HUES64 (cell line): ENCODE data around the gene MT1E.

Source experiments
- H3K27ac ChIP-seq: 2 replicates; pipeline ENCODE4 v1.7.0; 2013; ENCODE audit warnings: low read depth, low read length, inconsistent platforms
- H3K27me3 ChIP-seq: 2 replicates; pipeline ENCODE4 v1.6.1; 2013; ENCODE audit warnings: mild to moderate bottlenecking, low read length; ENCODE audit not compliant: insufficient read depth
- H3K36me3 ChIP-seq: 2 replicates; pipeline ENCODE4 v1.6.1; 2013; ENCODE audit warnings: mild to moderate bottlenecking, low read length; ENCODE audit not compliant: insufficient read depth
- H3K4me1 ChIP-seq: 2 replicates; pipeline ENCODE4 v1.6.1; 2013; ENCODE audit warnings: mild to moderate bottlenecking, low read length, moderate library complexity; ENCODE audit not compliant: insufficient read depth
- H3K4me3 ChIP-seq: 2 replicates; pipeline ENCODE4 v1.5.1; 2013; ENCODE audit warnings: mild to moderate bottlenecking, low read length, moderate library complexity
- H3K9ac ChIP-seq: 2 replicates; pipeline ENCODE4 v1.6.1; 2013; ENCODE audit warnings: mild to moderate bottlenecking, low read depth, low read length
- H3K9me3 ChIP-seq: 2 replicates; pipeline ENCODE4 v1.6.1; 2013; ENCODE audit warnings: low read depth, low read length; ENCODE audit not compliant: insufficient read depth
- WGBS: fragments of 150-250, 120-280 bp; methylation state at CpG from one replicate; pipeline ENCODE4 v1.1.7; 2013; ENCODE audit warnings: missing lambda C conversion rate; 5-methylcytosine and 5-hydroxymethylcytosine counted together

The MT1E gene

GRCh38 chr16:56607675-56608042 lies 17.9 kb upstream of the MT1E start:
- H3K4me3 ChIP-seq: peak overlapping the region; percentile 53
- H3K27me3 ChIP-seq: peaks cover 79% of the 10 kb centered on the region
- peaks cover 18% of the 10 kb centered on the region for H3K4me1 ChIP-seq
- 68% methylated on average over 2 of the region's 2 CpGs for WGBS
- H3K36me3 ChIP-seq: no peaks in the 10 kb centered on the region
- no peaks in the 10 kb centered on the region for H3K9me3 ChIP-seq
- H3K27ac ChIP-seq: no peak overlapping the region
- no peak overlapping the region for H3K9ac ChIP-seq

GRCh38 chr16:56608043-56608875 lies 17.3 kb upstream of the MT1E start, which contains the start of gene MT2A:
Gene MT2A, plus strand, starts transcription at chr16:56608584. Its CDS starts 72 bp downstream, at chr16:56608656.
- Histone ChIP-seq H3K27ac (no peak within 1 kb of the TSS), H3K4me1 (peaks cover 18% of the 10 kb centered on the region), H3K27me3 (peaks cover 85% of the 10 kb centered on the region)

GRCh38 chr16:56608876-56609462 lies 16.6 kb upstream of the MT1E start:
- peaks cover 92% of the 10 kb centered on the region for H3K27me3 ChIP-seq
- peak overlapping the region; percentile 53 for H3K4me3 ChIP-seq
- no peak overlapping the region for H3K9ac ChIP-seq
- H3K36me3 ChIP-seq: no peaks in the 10 kb centered on the region
- peaks cover 18% of the 10 kb centered on the region for H3K4me1 ChIP-seq
- no peaks in the 10 kb centered on the region for H3K9me3 ChIP-seq
- H3K27ac ChIP-seq: no peak overlapping the region
- 3% methylated on average over 19 of the region's 21 CpGs for WGBS

More at GRCh38 chr16:56608043-56608875, 17.3 kb upstream of the MT1E start, which contains the start of gene MT2A:
- H3K36me3 ChIP-seq: no peaks in the 10 kb centered on the region
- peak within 1 kb of the TSS; percentile 18; the same call in 1 of the 2 replicates for H3K9ac ChIP-seq
- no peaks in the 10 kb centered on the region for H3K9me3 ChIP-seq
- whole genome bisulfite sequencing: 6% methylated on average over 62 of the region's 62 CpGs
- peak within 1 kb of the TSS; percentile 53 for H3K4me3 ChIP-seq

DNA sequence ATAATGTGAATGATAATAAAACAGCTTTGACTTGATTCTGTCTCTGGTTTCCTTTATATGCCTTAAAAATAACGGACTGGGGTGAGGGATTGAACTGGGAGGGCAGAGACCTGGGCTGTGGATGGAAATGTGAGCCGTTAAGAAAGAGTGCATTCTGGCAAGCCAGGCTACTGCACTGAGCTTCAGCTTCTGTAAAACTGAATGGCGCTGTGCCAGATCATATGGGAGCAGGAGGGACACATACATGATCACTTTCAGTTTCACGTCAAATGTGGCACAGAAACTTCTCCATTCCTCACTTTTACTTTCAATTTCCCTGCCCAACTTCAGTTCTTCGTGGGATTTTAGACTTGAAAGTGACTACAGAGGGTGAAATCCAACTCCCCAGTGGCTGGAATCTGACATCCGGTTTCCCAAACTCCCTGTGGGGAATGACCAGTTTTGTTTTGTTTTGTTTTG lies 16.1 kb upstream of the MT1E start:
- peaks cover 96% of the 10 kb centered on the region for H3K27me3 ChIP-seq
- H3K9ac ChIP-seq: no peak overlapping the region
- H3K27ac ChIP-seq: no peak overlapping the region
- peaks cover 18% of the 10 kb centered on the region for H3K4me1 ChIP-seq
- H3K4me3 ChIP-seq: peak overlapping the region; percentile 53; the same call in 1 of the 2 replicates
- WGBS: 5% methylated on average over 6 of the region's 6 CpGs
- H3K36me3 ChIP-seq: no peaks in the 10 kb centered on the region
- H3K9me3 ChIP-seq: no peaks in the 10 kb centered on the region

DNA sequence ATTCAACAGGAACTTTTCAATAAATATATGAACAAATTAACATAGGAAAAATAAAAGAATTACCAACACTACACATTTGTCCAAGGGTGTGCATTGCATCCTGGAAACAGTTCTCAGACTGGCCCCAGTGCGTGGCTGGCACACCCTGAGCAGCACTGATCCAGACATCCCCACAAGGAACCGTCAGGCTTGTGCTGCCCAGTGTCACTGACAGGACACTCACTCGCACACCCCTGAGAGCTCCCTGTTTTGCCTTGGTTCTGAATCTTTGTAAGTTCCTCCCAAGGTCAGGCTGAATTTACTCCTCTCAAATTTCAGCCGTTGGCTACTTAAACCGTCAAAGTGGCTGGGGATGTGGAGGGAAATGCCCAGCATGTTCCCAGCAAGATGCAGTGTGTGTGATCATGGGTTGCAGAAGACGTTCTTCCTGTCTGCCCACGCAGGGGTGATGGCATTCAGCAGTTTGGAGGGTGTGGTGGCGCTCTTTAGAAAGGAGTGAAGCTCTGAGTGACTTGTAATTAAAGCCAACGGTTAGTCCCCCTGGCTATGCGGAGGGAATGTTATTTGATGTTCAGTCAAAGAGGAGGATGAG lies 15.5 kb upstream of the MT1E start:
- Histone ChIP-seq H3K9me3 (no peaks in the 10 kb centered on the region), H3K27ac (no peak overlapping the region), H3K36me3 (no peaks in the 10 kb centered on the region), H3K9ac (no peak overlapping the region), H3K27me3 (peaks cover 99% of the 10 kb centered on the region), H3K4me1 (peaks cover 18% of the 10 kb centered on the region), H3K4me3 (no peak overlapping the region)
- 23% methylated on average over 10 of the region's 10 CpGs for WGBS

DNA sequence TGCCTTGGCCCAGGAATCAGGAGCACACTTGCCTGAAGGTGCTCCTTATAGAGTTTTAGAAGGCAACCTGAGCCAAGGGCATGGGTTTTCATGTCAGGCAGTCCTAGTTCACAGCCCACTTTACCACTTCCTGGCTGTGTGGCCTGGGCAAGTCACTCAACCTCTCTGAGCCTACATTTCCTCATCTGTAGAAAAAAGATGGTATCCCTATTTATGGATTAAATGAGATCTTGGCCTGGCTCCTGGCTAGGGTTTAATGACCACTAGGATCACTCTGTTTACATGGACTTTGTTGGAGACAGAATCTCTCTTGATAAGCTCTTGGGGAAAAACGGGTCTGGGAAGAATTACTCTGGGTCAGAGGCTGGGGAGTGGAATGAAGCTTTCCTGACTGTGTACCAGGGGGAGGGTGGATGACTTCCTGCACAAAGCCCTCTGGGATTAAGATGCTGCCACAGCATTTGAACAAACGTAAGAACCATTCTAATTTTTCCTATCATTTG lies 14.9 kb upstream of the MT1E start:
- H3K36me3 ChIP-seq: no peaks in the 10 kb centered on the region
- H3K27me3 ChIP-seq: peaks cover 99% of the 10 kb centered on the region
- peaks cover 18% of the 10 kb centered on the region for H3K4me1 ChIP-seq
- no peak overlapping the region for H3K9ac ChIP-seq
- H3K4me3 ChIP-seq: no peak overlapping the region
- H3K9me3 ChIP-seq: no peaks in the 10 kb centered on the region
- 79% methylated on average over 2 of the region's 2 CpGs for WGBS
- H3K27ac ChIP-seq: no peak overlapping the region

DNA sequence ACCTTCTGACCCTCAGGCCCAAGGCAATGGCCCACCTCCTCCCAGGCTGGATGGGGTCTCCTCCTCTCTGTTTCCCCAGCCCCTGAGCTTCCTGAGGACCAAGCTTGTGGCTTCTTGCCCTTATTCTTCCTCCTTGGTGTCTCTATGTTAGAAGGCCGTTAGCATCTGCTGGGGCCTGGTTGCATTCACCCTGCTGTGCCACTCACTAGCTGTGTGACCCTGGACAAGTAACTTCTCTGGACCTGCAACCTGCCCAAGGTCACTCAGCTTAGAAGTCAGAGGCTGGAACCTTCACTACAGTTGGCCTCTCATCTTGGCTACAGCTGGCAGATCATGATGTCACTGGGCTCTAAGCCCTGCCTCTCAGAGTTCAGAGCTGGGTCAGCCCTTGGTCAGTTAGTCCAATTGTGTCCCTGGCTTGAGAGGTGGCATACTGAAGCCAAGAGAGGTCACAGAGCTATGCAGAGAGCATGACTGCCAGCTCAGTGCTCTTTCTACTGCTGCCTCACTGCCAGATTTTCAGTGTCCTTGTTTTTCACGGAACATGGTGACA lies 14.2 kb upstream of the MT1E start:
- WGBS: 89% methylated on average over 2 of the region's 2 CpGs
- no peak overlapping the region for H3K9ac ChIP-seq

DNA sequence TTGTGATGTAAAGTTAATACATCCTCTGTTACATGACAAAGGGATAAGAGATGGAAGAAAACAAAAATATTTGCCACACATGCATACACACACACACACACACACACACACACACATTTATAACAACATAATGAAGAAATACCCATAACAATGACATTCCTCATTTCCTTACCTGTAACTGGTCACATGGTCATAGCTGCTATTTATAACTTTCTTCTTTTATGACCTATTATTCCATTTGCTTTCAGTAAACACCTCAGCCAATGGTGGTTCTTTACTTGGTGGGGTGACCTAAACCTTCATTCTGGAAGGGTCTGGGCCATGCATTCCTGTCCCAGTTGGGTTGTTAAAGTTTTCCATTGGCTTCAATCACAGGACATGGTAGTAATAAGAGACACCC lies 11.9 kb upstream of the MT1E start:
- H3K9ac ChIP-seq: no peak overlapping the region
- H3K36me3 ChIP-seq: no peaks in the 10 kb centered on the region
- H3K4me1 ChIP-seq: peaks cover 27% of the 10 kb centered on the region
- peaks cover 99% of the 10 kb centered on the region for H3K27me3 ChIP-seq
- H3K4me3 ChIP-seq: no peak overlapping the region
- H3K9me3 ChIP-seq: no peaks in the 10 kb centered on the region
- H3K27ac ChIP-seq: no peak overlapping the region

More for the DNA sequence above, 14.2 kb upstream of the MT1E start:
- Histone ChIP-seq H3K27me3 (peaks cover 99% of the 10 kb centered on the region), H3K36me3 (no peaks in the 10 kb centered on the region), H3K9me3 (no peaks in the 10 kb centered on the region), H3K4me1 (peaks cover 18% of the 10 kb centered on the region), H3K27ac (no peak overlapping the region), H3K4me3 (no peak overlapping the region)

DNA sequence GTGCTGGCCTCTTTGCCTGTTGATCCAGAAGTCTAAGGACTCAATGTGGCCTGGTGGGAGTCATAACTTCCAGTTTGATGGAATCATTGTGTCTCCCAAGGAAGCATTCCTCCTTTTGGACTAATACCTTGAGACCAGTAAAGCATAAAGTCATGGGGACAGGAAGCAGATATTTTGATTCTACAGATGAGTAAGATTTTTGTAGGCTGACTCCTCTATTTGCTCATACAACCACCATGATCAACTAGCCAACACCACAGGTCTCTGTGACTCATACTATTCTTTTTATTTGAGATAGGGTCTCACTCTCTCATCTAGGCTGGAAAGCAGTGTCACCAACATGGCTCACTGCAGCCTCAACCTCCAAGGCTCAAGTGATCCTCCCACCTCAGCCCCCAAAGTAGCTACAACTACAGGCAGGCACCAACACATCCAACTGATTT lies 11.0 kb upstream of the MT1E start:
- H3K36me3 ChIP-seq: no peaks in the 10 kb centered on the region
- H3K9me3 ChIP-seq: no peaks in the 10 kb centered on the region
- H3K4me3 ChIP-seq: no peak overlapping the region
- H3K27me3 ChIP-seq: peaks cover 99% of the 10 kb centered on the region
- peaks cover 24% of the 10 kb centered on the region for H3K4me1 ChIP-seq
- no peak overlapping the region for H3K27ac ChIP-seq
- no peak overlapping the region for H3K9ac ChIP-seq

GRCh38 chr16:56615353-56615752 lies 10.2 kb upstream of the MT1E start:
- no peaks in the 10 kb centered on the region for H3K36me3 ChIP-seq
- H3K4me3 ChIP-seq: no peak overlapping the region
- whole genome bisulfite sequencing: 92% methylated on average over 2 of the region's 3 CpGs
- H3K27me3 ChIP-seq: peaks cover 99% of the 10 kb centered on the region
- peaks cover 16% of the 10 kb centered on the region for H3K4me1 ChIP-seq
- no peak overlapping the region for H3K27ac ChIP-seq
- H3K9me3 ChIP-seq: no peaks in the 10 kb centered on the region
- H3K9ac ChIP-seq: no peak overlapping the region
